UCSD-AML1 (cell line): ENCODE results near the gene HIP1.
A peak's percentile ranks its signal among the peaks of the same experiment; 100 is the strongest.
"Not testable (repeated sequence)": the region's sequence is repeated elsewhere in the genome, so short reads cannot be mapped to it uniquely, and the experiment has no call there.

Experiments used
- DNase-seq: peaks from one replicate; lab custom pipeline; 2025; ENCODE audit not compliant: unreplicated experiment; lab: John Stamatoyannopoulos, UW

Gene HIP1

DNA sequence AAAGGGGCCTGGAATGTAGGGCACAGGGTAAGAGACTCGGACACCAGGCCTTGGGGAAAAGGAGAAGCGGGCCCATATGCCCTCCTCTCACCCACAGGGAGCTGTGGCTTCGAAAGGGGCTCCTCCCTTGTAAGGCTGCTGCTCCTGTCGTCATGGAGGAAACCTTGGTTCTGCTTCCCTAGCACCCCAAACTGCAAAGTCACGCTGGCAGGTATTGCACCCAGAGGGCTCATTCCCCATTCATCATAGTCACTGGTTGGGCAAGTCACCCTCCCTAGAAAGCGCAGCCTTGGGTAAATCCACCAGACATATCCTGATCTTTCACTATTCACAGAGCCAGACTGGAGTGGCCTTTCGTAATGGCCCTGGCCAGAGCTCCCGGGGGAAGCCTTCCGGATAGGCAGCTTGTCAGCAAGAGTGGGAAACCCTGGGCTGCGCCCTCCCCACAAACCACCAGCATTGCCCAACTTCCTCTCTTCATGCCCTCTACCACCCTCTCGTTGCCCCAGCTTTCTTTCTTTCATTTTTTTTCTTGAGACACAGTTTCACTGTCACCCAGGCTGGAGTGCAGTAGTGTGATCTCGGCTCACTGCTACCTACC lies 121.0 kb downstream of the HIP1 start:
- DNase-seq = peak; percentile 88

DNA sequence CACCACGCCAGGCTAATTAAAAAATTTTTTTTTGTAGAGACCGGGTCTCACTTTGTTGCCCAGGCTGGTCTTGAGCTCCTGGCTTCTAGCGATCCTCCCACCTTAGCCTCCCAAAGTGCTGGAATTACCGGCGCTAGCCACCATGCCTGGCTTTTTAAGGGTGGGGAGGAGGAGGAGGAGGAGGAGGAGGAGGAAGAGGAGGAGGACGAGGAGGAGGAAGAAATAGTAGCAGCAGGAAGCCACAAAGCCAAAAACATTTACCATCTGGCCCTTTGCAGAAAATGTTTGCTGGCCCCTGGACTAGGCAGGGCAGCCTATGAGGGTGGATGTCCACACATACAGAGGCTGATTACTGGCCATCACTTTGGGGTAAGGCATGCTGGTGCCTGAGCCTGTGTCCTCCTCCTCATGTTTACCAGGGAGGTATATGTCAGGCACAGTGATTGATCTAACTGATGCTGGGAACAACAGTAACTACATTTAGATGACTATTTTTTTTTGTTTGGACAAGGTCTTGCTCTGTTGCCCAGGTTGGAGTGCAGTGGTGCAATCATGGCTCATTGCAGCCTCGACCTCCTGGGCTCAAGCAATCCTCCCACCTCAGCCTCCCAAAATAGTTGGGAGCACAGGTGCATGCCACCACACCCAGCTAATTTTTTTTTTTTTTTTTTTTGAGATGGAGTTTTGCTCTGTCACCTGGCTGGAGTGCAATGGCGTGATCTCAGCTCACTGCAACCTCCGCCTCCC lies 122.1 kb downstream of the HIP1 start:
- DNase-seq = peak; percentile 18

DNA sequence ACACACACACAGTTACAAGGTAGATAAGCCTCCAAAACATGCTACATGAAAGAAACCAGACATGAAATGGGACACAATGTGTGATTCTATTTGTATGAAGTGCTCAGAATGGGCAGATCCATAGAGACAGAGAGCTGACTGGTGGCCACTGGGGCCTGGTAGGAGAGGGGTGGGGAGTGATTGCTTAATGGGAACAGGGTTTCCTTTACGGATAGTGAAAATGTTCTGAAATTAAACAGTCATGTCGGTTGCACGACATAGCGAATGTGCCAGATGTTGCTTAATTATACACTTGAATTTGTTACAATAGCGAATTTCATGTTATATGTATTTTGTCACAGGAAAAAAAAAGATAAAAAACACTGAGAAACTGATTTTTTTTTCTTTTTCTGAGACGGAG lies 124.3 kb downstream of the HIP1 start:
- DNase-seq = no peak

DNA sequence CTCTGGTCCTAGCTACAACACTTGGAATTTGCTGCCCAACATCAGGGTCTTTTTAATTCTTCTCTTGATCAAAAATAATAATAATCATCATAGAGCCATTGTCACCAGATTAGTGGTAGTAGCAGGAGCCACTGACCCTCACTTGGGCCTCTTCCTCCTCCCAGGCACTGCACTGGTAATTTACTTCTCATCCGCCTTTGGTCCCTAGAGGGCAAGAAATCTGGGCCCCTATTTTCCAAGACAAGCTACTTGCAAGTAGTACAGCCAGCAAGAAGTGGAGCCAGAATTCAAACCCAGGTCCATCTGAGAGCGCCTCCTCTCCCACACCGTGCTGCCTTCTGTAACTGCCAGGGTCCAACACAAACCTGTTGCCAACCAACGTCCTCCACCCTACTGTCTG lies 125.4 kb downstream of the HIP1 start:
- DNase-seq = no peak

DNA sequence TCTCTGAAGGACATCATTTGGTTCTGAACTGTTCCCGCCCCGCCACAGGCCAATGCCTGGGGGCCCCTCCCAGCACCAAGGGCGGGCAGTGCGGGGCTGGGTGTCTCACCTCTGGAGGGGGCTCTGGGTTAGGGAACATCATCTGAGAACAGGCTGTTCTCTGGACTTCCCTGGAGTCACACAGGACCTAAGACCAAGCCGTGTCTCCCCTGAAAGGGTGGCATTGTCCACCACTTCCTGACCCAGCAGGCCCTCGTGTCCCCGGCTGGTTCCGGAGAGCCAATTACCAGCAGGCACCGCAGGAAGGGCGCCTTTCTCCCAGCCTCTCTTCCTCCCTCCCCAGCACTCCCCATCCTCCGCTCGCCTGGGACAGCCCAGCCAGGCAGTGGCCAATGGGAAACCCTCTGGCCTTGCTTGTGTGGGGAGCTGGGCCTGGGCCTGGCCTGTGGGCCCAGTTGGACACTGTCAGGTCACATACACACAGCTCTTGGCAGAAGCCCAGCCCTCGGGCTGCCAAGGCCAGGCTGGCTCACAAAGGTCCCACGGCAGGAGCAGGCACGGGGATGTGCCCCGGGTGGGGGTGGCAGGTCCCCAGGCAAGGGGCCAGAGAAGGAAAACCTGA lies 127.1 kb downstream of the HIP1 start:
- peak; percentile 76 for DNase-seq

DNA sequence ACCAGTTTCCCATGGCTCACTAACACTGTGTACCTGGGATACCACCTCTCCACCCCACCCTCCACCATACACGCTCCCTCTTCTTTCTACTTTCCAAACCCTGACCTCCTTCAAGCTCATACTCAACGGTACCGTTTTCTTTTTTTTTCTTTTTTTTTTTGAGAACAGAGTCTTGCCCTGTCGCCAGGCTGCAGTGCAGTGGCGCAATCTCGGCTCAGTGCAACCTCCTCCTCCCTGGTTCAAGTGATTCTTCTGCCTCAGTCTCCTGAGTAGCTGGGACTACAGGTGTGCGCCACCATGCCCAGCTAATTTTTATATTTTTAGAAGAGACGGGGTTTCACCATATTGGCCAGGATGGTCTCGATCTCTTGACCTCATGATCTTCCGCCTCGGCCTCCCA lies 129.3 kb downstream of the HIP1 start:
- DNase-seq = not testable (repeated sequence)

DNA sequence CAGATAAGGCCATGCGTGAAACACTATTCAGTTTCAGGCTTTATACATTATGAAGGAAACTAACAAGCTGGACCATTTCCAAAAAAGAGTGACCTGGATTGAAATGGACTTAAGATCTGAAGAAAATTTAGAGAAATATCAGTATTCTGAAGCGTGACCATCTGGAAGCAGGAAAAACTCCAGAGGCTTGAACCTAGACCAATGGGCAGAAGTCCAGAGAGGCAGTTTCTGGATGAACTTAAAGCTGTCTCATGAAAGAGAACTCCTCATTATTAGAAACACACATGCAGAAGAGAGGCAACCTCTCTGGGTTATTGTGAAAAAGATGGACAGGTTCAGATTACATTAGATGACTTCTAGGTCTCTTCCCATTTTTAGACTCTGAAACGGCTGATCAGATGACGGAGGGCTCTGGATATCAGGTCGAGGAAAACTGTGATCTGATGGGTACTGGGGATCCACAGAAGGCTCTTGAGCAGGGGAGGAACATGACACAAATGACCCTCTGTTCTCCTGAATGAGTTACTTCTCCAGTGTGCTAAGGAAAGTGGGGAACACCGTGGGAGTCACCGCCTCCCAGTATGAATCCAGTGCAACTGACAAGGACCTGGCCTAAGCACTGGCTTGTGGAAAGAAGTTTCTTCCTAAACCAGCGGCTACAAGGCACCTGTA lies 130.2 kb downstream of the HIP1 start:
- no peak for DNase-seq

DNA sequence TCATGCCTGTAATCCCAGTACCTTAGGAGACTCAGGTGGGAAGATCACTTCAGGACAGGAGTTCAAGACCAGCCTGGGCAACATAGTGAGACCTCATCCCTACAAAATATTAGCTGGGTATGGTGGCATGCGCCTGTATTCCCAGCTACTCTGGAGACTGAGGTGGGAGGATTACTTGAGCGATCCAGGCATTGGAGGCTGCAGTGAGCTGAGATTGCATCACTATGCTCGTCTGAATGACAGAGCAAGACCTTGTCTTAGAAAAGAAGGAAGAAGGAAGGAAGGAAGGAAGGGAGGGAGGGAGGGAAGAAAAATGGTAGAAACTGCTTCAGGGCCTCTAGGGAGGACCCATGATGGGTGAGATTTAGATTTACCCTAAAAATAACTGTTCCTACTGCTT lies 134.3 kb downstream of the HIP1 start:
- no peak for DNase-seq

DNA sequence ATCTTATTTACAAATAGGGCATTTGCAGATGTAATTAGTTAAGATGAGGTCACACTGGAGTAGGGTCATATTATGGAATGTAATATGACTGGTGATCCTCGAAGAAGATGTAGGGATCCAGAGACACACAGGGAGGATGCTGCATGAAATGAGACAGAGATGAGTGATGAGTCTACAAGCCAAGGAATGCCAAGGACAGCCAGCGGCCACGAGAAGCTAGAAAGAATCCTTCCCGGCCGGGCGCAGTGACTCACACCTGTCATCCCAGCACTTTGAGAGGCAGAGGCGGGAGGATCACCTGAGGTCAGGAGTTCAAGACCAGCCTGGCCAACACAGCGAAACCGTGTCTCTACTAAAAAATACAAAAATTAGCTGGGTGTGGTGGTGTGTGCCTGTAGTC lies 135.9 kb downstream of the HIP1 start:
- DNase-seq = not testable (repeated sequence)

DNA sequence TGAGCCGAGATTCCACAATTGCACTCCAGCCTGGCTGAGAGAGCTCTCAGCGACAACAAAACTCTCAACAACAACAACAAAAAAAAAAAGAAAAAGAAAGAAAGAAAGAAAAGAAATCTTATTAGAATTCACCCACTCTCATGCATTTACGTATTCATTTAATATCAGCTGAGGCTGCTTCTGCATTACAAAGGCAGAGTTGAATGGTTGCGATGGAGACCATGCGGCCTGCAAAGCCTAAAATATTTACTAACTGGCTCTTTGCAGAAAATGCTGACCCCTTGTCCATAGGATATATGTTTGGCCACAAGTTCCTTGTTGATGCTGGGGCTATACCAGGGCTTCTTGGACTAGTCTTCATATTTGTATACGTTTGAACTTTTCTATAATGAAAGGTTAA lies 137.2 kb downstream of the HIP1 start:
- DNase-seq = no peak

DNA sequence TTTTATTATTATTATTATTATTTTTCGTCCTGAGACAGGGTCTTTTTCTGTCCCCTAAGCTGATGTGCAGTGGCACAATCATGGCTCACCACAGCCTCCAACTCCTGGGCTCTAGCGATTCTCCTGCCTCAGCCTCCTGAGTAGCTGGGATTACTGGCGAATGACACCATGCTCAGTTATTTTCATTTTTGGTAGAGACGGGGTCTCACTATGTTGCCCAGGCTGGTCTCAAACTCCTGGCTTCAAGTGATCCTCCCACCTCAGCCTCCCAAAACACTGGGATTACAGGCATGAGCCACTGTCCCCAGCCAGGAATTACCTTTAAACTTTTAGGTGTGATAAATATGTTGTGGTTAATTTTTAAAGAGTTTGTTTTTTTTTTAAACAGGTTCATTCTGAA lies 138.0 kb downstream of the HIP1 start:
- DNase-seq = not testable (repeated sequence)

DNA sequence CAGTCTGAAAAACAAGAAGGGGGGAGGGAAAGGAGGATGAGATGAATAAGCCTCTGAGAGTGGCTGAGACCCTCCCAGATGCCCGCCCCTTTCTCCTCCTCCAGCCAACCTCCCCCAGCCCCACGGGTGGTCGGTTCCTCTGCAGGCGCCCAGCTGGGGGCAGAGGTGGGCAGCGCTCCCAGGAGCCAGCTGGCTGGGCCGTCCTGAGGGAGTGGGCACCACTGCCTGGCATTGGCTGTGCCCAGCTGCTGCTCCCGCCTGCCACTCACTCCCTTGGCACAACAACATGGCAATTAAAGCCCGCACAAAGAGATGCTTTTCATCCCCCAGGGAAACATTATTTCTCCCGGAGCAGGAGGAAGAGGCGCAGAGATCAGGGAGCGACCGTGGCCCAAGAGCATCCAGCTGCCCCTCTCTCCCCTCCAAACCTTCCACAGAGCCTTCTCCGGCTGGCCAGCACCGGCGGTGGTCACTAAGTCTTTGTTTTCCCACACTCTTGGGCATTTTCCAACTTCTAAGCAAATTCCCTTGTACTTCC lies 139.4 kb downstream of the HIP1 start:
- no peak for DNase-seq

DNA sequence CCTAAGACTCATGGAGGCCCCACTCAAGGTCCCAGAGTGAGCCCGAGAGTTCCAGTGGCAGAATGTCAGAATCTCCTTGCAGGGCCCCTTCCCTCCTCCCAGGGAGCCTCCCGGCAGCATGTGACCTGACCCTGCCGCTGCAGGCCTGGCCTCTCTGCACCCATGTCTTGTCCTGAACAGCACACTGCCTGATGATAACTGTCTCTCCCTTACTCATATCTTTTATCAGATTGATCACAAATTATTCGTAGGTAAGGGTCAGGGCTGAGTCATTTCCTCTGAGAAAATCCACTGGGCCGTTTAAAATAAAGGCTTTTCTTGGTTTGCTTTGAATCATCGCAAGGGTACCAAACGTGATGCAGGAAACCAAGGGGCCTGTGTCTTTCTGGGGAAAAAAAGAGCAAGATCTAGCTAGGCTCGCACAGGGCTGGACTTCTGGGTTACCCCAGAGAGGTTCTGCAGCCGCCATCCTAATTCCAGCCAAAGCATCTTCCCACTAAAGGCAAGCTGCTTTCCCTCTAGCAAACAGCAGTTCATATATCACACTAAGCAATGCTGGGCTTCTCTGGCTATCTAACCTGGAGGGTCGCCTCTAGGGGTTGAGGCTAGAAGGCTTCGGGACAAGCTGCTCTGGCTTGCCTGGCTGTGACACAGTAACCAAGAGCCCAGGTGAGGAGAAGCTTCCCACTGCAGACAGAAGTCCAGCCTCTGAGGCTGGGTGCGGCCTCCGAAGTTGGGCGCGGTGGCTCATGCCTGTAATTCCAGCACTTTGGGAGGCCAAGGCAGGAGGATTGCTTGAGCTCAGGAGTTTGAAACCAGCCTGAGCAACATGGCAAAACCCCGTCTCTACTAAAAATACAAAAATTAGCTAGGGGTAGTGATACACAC lies 141.8 kb downstream of the HIP1 start:
- no peak for DNase-seq

DNA sequence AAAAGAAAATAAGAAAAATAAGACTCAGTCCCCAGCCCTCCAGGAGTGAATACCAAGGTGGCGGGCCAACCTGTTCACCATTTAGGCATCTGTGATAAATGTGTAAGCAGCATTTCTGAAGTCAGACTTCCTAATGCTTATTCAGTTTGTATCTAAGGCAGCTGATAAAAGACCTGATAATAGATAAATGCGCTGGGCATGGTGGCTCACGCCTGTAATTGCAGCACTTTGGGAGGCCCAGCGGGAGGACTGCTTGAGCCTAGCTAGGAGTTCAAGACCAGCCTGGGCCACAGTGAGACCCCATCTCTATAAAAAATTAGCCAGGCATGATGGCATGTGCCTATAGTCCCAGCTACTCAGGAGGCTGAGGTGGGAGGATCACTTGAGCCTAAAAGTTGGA lies 143.0 kb downstream of the HIP1 start:
- no peak for DNase-seq

DNA sequence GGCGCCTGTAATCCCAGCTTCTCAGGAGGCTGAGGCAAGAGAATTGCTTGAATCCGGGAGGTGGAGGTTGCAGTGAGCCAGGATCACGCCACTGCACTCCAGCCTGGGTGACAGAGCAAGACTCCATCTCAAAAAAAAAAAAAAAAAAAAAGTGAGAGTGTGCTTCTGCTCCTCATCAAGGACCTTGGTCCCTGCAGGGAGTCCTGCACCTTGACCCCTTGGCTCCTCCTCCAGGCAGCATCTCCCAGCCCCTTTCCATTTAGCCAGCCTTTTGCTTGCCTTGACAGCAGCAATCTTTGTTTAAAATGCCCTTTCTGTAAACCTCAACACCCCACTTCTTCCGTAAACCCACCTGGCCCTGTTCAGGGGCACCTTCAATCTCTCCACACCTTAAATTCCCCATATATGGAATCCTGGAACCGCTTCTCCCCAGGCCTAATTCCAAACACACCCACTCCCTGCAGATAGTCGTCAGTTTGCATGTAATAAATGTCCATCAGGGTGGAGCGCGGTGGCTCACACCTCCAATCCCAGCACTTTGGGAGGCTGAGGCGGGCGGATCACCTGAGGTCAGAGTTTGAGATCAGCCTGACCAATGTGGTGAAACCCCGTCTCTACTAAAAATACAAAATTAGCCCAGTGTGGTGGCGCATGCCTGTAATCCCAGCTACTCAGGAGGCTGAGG lies 145.1 kb downstream of the HIP1 start:
- DNase-seq = not testable (repeated sequence)

DNA sequence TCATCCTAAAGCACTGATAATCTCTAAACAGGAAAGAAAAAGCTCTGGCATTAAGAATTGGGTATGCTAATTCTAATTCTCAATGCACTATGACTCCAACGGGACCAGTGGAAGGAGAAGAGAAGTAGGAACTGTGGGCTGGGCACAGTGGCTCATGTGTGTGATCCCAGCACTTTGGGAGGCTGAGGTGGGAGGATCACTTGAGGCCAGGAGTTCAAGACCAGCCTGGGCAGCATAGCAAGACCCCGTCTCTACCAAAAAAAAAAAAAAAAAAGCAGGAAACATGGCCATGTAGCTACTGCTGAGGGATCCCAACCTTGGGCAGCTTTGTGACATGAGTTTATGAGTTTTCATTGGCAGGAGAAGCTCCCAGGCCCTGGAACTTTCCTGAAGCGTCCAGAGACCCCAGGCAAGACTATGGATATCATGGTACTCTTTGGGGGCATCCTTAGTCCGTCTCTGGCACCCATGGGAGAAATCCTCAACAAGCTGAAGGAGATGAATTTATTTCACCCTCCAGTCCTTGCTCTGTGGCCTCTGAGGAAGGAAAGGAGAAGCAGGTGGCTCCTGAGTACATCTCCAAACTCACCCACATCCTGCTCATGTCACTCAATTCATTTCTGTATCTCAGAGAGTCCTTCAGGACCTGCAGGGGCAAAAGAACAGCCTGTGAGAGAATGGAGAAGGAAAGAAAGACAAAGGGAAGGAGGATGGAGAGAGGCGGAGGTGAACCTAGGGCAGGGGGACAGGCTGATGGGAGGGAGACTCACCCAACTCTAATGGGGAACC lies 147.1 kb downstream of the HIP1 start:
- DNase-seq = no peak

DNA sequence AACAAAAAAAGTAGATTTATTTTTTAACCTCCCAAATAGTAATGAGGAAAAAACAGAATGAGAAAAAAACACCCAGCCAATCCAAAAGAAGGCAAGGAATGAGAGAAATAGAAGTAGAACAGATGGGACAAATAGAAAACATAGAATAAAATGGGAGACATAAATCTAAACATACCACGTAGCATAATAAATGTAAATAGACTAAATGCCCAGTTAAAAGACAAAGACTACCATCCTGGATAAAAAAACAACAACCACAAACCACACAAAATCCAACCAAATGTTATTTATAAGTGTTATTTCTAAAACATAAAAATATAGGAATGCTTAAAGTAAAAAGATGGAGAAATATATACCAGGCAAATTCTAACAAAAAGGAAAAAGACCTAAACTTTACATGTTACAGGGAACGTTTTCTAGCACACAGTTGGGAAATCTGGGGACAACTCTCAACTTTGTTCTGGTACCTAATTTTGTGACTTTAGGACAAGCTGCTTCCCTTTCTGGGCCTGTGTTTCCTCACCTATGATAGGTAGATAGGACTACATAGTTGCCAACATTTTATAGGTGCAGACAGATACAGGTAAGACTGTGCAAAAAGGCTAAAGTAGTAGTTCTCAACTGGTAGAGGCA lies 148.3 kb downstream of the HIP1 start:
- DNase-seq = no peak

DNA sequence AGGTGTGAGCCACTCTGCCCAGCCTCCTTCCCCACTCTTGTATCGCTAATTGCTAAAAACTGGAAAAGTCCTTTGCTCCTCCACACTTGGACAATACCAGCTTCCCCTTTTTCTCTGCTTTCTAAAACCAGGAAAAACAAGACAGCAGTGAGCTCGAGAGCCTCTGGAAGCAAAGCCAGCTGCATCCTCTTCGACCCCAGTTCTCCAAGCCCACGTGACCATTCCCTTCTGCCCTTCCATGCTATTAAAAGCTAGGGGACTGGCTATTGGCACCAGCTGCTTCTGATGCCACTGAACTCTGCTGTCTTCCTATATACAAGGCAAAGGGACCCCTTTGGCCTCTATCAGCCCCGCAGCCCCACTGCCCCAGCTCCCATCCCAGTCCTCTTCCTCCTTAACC lies 154.4 kb downstream of the HIP1 start:
- no peak for DNase-seq

DNA sequence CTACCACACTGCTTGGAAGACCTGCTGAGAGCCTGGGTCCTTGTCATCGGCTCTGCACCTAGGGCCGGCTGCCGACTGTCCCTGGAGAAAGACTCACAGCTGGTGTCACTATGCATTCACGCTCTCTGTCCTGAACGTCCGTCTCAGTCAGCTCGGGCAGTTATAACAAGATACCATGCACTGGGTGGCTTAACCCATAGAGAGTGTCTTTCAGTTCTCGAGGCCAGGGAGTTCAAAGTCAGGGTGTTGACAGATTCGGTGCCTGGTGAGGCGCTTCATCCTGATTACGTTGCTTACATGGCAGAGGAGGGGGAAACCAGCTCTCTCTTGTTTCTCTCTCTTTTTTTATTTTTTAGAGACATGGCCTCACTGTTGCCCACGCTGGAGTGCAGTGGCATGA lies 155.5 kb downstream of the HIP1 start:
- no peak for DNase-seq
